Inflammatory macrophage treated with lipopolysaccharide for 4 hours (primary cell): ENCODE data around the gene ACTG2.
"Not testable (repeated sequence)": the region's sequence is repeated elsewhere in the genome, so short reads cannot be mapped to it uniquely, and the experiment has no call there.

ENCODE experiments used
- DNase-seq: peaks from one replicate; pipeline ENCODE4 v3.0.0-alpha.2; 2020

The ACTG2 gene

GRCh38 chr2:73937899-73938298 lies 45.1 kb downstream of the ACTG2 start:
- peak; percentile 40 for DNase-seq

GRCh38 chr2:73938718-73939352 lies 46.0 kb downstream of the ACTG2 start:
- no peak for DNase-seq

GRCh38 chr2:73939419-73939818 lies 46.6 kb downstream of the ACTG2 start:
- DNase-seq: peak; percentile 30

- not testable (repeated sequence) for DNase-seq
Measured at GRCh38 chr2:73940066-73940465, 47.3 kb downstream of the ACTG2 start.

GRCh38 chr2:73942664-73943063 lies 49.9 kb downstream of the ACTG2 start:
- DNase-seq: no peak

GRCh38 chr2:73944714-73945113 lies 51.9 kb downstream of the ACTG2 start:
- no peak for DNase-seq

GRCh38 chr2:73946215-73946614 lies 53.4 kb downstream of the ACTG2 start:
- DNase-seq: no peak

GRCh38 chr2:73946666-73947065 lies 53.9 kb downstream of the ACTG2 start:
- DNase-seq: no peak

GRCh38 chr2:73947412-73948018 lies 54.7 kb downstream of the ACTG2 start:
- no peak for DNase-seq

- DNase-seq: no peak
Measured at GRCh38 chr2:73949802-73950201, 57.0 kb downstream of the ACTG2 start.

- DNase-seq: peak; percentile 91
Measured at GRCh38 chr2:73952499-73953446, 60.0 kb downstream of the ACTG2 start.

GRCh38 chr2:73956218-73956865 lies 63.5 kb downstream of the ACTG2 start:
- no peak for DNase-seq

- DNase-seq: no peak
Measured at GRCh38 chr2:73961274-73961673, 68.5 kb downstream of the ACTG2 start.

GRCh38 chr2:73961823-73962615 lies 69.2 kb downstream of the ACTG2 start:
- no peak for DNase-seq

- DNase-seq: no peak
Measured at GRCh38 chr2:73962798-73963197, 70.0 kb downstream of the ACTG2 start.

GRCh38 chr2:73963385-73964120 lies 70.7 kb downstream of the ACTG2 start:
- DNase-seq: peak; percentile 64

- no peak for DNase-seq
Measured at GRCh38 chr2:73964223-73964622, 71.4 kb downstream of the ACTG2 start.

- DNase-seq: no peak
Measured at GRCh38 chr2:73965053-73965452, 72.2 kb downstream of the ACTG2 start.

- no peak for DNase-seq
Measured at GRCh38 chr2:73968357-73968937, 75.6 kb downstream of the ACTG2 start.

- peak; percentile 62 for DNase-seq
Measured at GRCh38 chr2:73969356-73969755, 76.5 kb downstream of the ACTG2 start.
